HEK293T (cell line): Measurements from ENCODE around the gene HACD2.

Experiments
- BHLHE40 ChIP-seq: fragments of 450-650 bp; IDR thresholded peaks from 2 replicates; pipeline ENCODE4 v1.6.1; 2016; ENCODE audit warnings: mild to moderate bottlenecking, moderate library complexity, borderline replicate concordance
- CTBP1 ChIP-seq: fragments of 450-650 bp; IDR thresholded peaks from 2 replicates; pipeline ENCODE4 v1.6.1; 2016; ENCODE audit warnings: borderline replicate concordance
- ELF4 ChIP-seq: fragments of 450-650 bp; IDR thresholded peaks from 2 replicates; pipeline ENCODE4 v1.6.1; 2017; ENCODE audit warnings: antibody characterized with exemption
- FOXA1 ChIP-seq: fragments of 450-650 bp; IDR thresholded peaks from 2 replicates; pipeline ENCODE4 v1.6.1; 2016; ENCODE audit warnings: mild to moderate bottlenecking
- FOXM1 ChIP-seq: fragments of 450-650 bp; IDR thresholded peaks from 2 replicates; pipeline ENCODE4 v1.6.1; 2017; ENCODE audit warnings: mild to moderate bottlenecking, borderline replicate concordance
- HDGF ChIP-seq: fragments of 450-650 bp; IDR thresholded peaks from 2 replicates; pipeline ENCODE4 v1.6.1; 2017; ENCODE audit warnings: antibody characterized with exemption, borderline replicate concordance
- NFRKB ChIP-seq: fragments of 450-650 bp; IDR thresholded peaks from 2 replicates; pipeline ENCODE4 v1.6.1; 2016; ENCODE audit warnings: mild to moderate bottlenecking, moderate library complexity
- SP1 ChIP-seq: fragments of 450-650 bp; IDR thresholded peaks from 2 replicates; pipeline ENCODE4 v1.6.1; 2017
- SUZ12 ChIP-seq: fragments of 450-650 bp; IDR thresholded peaks from 2 replicates; pipeline ENCODE4 v1.6.1; 2016; ENCODE audit warnings: mild to moderate bottlenecking
- TF ChIP-seq, protein P1 (sequence below): fragments of 450-650 bp; IDR thresholded peaks from 2 replicates; pipeline ENCODE4 v1.6.1; 2016

DNA sequence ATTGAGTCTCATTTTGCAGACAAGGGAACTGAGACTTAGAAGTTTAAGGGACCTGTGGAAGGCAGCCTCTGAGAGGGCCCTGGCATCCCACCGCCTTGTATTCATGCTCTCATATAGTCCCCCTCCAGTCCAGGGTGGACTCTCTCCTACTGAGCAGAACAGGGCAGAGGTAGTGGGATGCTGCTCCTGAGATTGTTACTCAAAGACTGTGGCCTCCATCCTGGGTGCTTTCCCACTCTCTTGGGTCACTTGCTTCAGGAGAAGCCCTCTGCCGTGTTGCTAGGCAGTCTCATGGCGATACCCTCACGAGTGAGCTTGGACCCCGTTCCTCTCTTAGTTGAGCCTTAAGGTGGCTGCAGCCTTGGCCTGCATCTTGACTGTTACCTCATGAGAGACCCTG, 113.7 kb downstream of the HACD2 start:
- TF ChIP-seq FOXA1 (no peak), HDGF (no peak), SP1 (no peak), BHLHE40 (no peak), FOXM1 (no peak), NFRKB (no peak), CTBP1 (no peak), SUZ12 (no peak), ELF4 (no peak)
- TF ChIP-seq, protein P1, sequence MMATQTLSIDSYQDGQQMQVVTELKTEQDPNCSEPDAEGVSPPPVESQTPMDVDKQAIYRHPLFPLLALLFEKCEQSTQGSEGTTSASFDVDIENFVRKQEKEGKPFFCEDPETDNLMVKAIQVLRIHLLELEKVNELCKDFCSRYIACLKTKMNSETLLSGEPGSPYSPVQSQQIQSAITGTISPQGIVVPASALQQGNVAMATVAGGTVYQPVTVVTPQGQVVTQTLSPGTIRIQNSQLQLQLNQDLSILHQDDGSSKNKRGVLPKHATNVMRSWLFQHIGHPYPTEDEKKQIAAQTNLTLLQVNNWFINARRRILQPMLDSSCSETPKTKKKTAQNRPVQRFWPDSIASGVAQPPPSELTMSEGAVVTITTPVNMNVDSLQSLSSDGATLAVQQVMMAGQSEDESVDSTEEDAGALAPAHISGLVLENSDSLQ = no peak
